ENCODE results near the gene FOLR1.

- TF ChIP-seq GATA2 (IDR thresholded peaks at IDR 0.05; ENCODE audit: low read depth, low read length): no peak
- no peak for TF ChIP-seq GATA3 (IDR thresholded peaks at IDR 0.05; ENCODE audit: low read depth, low read length)
These were observed 29.6 kb downstream of the FOLR1 start for GRCh38 chr11:72221386-72222075.
